GM12873 (cell line): ENCODE measurements around the gene TBX5.

Source experiments
- TF ChIP-seq, protein P1 (sequence below): IDR thresholded peaks from 2 replicates; pipeline ENCODE4 v1.5.1; 2012; ENCODE audit warnings: low read depth, mild to moderate bottlenecking, moderate library complexity, low read length, control low read depth; ENCODE audit not compliant: insufficient read depth; ENCODE audit errors: missing control alignments

The TBX5 gene

DNA sequence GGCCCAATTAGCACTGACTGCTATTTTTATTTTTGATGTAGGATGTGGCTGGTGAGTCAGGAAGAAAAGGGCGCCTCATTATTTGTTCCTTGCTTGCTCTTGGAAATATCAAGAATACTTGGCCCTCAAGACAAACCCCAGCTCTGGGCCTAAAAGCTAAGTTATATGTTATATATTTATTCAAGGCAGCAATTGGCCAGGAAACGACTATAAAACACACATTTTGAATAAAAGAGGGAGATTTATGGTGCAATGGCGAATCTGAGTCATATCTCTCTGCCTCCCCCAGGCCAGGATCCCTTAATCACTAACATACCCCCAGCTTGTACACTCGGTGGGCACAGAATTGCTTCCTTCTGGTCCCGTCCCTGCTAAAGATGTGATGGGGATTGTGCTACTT, 63.3 kb downstream of the TBX5 start:
- TF ChIP-seq, protein P1, sequence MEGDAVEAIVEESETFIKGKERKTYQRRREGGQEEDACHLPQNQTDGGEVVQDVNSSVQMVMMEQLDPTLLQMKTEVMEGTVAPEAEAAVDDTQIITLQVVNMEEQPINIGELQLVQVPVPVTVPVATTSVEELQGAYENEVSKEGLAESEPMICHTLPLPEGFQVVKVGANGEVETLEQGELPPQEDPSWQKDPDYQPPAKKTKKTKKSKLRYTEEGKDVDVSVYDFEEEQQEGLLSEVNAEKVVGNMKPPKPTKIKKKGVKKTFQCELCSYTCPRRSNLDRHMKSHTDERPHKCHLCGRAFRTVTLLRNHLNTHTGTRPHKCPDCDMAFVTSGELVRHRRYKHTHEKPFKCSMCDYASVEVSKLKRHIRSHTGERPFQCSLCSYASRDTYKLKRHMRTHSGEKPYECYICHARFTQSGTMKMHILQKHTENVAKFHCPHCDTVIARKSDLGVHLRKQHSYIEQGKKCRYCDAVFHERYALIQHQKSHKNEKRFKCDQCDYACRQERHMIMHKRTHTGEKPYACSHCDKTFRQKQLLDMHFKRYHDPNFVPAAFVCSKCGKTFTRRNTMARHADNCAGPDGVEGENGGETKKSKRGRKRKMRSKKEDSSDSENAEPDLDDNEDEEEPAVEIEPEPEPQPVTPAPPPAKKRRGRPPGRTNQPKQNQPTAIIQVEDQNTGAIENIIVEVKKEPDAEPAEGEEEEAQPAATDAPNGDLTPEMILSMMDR, result no peak

DNA sequence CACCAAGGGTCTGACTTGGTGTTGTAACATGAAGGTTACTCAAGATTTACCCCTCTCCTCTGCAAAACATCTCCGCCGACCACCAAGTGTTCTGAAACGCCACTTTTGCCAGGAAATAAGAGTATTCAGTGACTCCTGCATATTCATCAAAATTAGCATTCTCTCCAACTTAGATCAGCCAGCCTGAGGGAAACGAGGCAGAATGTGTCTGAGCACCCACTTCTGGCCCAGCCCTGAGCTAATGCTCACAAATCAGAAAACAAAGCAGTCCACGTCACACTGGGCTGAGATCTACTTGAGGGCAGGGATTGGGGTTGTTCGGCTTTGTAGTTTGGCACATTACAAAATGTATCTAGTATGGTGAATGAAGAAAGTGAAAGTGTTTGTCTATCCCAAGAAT, 64.3 kb downstream of the TBX5 start:
- TF ChIP-seq, protein P1, result no peak

DNA sequence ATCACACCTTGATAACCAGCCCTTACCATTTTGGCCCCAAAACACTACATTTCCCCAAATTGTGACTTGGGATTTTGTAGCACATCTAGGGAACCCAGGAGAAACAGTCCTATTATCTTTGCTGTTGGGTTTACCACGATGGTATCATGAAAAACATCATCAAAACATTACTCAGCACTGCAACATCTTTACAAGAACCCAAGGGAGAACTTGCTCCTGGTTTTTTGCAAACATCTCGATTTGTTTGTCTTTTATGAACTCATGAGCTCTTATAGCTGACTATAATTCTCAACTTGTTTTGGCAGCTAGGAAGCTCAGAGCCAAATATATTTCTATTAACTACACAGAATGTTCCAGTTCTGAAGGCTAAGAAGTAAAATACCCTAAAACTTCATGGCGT, 65.7 kb downstream of the TBX5 start:
- TF ChIP-seq, protein P1, result no peak

DNA sequence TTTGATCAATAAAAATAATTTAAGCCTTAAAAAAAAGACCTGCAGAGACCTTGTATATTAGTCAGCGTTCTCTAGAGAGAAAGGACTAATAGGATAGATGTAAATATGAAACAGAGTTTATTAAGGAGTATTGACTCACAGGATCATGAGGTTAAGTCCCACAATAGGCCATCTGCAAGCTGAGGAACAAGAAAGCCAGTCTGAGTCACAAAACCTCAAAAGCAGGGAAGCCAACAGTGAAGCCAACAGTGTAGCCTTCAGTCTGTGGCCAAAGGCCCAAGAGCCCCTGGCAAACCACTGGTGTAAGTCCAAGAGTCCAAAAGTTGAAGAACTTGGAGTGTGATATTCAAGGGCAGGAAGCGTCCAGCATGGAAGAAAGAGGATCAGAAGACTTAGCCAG, 66.3 kb downstream of the TBX5 start:
- TF ChIP-seq, protein P1, result no peak

GRCh38 chr12:114335607-114336006, 70.3 kb downstream of the TBX5 start:
- TF ChIP-seq, protein P1, result no peak

GRCh38 chr12:114334395-114334794, 71.5 kb downstream of the TBX5 start:
- TF ChIP-seq, protein P1, result no peak

GRCh38 chr12:114328292-114328691, 77.7 kb downstream of the TBX5 start:
- TF ChIP-seq, protein P1, result no peak
